ENCODE data around the gene GPR141.

The GPR141 gene

GRCh38 chr7:37656913-37657530 lies 26.5 kb upstream of the GPR141 start:
- DNase-seq (ENCODE audit: low read depth): no peak
- in situ Hi-C loops (cut with HindIII; ENCODE audit: low sequenced_read_pairs): no loop called here
- TF ChIP-seq CTCF (IDR thresholded peaks at IDR 0.05; ENCODE audit: low read depth, low read length, missing control alignments): no peak
- no peak overlapping the region for H3K4me3 ChIP-seq (ENCODE audit: low read depth, low read length)

GRCh38 chr7:37657816-37658215 lies 25.8 kb upstream of the GPR141 start:
- no peak overlapping the region for H3K4me3 ChIP-seq (ENCODE audit: low read depth, low read length)
- no peak for TF ChIP-seq CTCF (IDR thresholded peaks at IDR 0.05; ENCODE audit: low read depth, low read length, missing control alignments)
- DNase-seq (ENCODE audit: low read depth): no peak
- in situ Hi-C loops (cut with HindIII; ENCODE audit: low sequenced_read_pairs): no loop called here

- DNase-seq (ENCODE audit: low read depth): no peak
- no peak for TF ChIP-seq CTCF (IDR thresholded peaks at IDR 0.05; ENCODE audit: low read depth, low read length, missing control alignments)
- in situ Hi-C loops (cut with HindIII; ENCODE audit: low sequenced_read_pairs): no loop called here
- H3K4me3 ChIP-seq (ENCODE audit: low read depth, low read length): no peak overlapping the region
Observed at GRCh38 chr7:37659971-37660565, 23.5 kb upstream of the GPR141 start.

DNA sequence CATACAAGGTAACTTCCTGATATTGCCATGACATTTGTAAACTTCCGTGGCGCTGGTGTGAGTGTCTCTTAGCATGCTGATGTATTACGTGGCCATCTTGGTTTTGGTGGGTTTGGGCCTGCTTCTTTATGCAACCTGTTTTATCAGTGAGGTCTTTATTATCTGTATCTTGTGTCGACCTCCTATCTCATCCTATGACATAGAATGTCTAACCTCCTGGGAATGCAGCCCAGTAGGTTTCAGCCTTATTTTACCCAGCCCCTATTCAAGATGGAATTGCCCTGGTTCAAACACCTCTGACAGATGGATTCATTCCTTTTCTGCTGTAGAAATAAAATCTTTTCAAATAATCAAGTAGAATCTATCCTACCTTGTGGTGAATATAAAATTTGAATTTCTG lies 23.0 kb upstream of the GPR141 start:
- no peak overlapping the region for H3K4me3 ChIP-seq (ENCODE audit: low read depth, low read length)
- in situ Hi-C loops (cut with HindIII; ENCODE audit: low sequenced_read_pairs): no loop called here
- DNase-seq (ENCODE audit: low read depth): no peak
- no peak for TF ChIP-seq CTCF (IDR thresholded peaks at IDR 0.05; ENCODE audit: low read depth, low read length, missing control alignments)

DNA sequence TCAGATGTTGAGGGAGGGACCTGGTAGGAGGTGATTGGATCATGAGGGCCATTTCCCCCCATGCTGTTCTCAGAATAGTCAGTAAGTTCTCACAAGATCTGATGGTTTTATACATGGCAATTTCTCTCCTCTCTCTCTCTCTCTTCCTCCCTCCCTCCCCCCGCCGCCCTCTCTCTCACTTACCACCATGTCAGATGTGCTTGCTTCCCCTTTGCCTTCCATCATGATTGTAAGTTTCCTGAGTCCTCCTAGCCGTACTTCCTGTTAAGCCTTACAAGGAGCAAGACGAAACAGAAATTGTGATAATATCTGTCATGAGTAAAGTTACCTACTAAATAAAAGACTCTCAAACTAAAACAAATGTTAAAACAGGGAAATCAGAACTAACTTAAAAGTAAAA lies 19.9 kb upstream of the GPR141 start:
- no peak for DNase-seq (ENCODE audit: low read depth)
- no peak overlapping the region for H3K4me3 ChIP-seq (ENCODE audit: low read depth, low read length)
- TF ChIP-seq CTCF (IDR thresholded peaks at IDR 0.05; ENCODE audit: low read depth, low read length, missing control alignments): no peak
- in situ Hi-C loops (cut with HindIII; ENCODE audit: low sequenced_read_pairs): no loop called here

- no peak overlapping the region for H3K4me3 ChIP-seq (ENCODE audit: low read depth, low read length)
- DNase-seq (ENCODE audit: low read depth): no peak
- in situ Hi-C loops (cut with HindIII; ENCODE audit: low sequenced_read_pairs): no loop called here
Observed at GRCh38 chr7:37665352-37666022, 18.1 kb upstream of the GPR141 start.

More at GRCh38 chr7:37665352-37666022, 18.1 kb upstream of the GPR141 start:
- TF ChIP-seq CTCF (IDR thresholded peaks at IDR 0.05; ENCODE audit: low read depth, low read length, missing control alignments): no peak

Data from astrocyte of the cerebellum (primary cell).